Central memory CD4-positive, alpha-beta T cell (primary cell): ENCODE measurements around the gene RNF138.
A peak's percentile ranks its signal among the peaks of the same experiment; 100 is the strongest.
"Not testable (repeated sequence)": the region's sequence is repeated elsewhere in the genome, so short reads cannot be mapped to it uniquely, and the experiment has no call there.

Experiments used
- DNase-seq: peaks from one replicate; pipeline ENCODE4 v3.0.0; 2022

Gene RNF138

GRCh38 chr18:32095900-32096229 is 4.2 kb downstream of the RNF138 start:
- DNase-seq, result no peak

GRCh38 chr18:32096946-32097345 is 5.3 kb downstream of the RNF138 start:
- DNase-seq, result peak; percentile 19

GRCh38 chr18:32104516-32104915 is 12.8 kb downstream of the RNF138 start:
- no peak for DNase-seq

- DNase-seq, result no peak
Measured at GRCh38 chr18:32110005-32110404, 18.3 kb downstream of the RNF138 start.

GRCh38 chr18:32111706-32112105 is 20.0 kb downstream of the RNF138 start:
- no peak for DNase-seq

GRCh38 chr18:32112826-32113225 is 21.2 kb downstream of the RNF138 start:
- DNase-seq, result no peak

- no peak for DNase-seq
Measured at GRCh38 chr18:32114293-32114942, 22.7 kb downstream of the RNF138 start.

- no peak for DNase-seq
Measured at GRCh38 chr18:32122039-32122438, 30.4 kb downstream of the RNF138 start.

GRCh38 chr18:32126538-32126937 is 34.9 kb downstream of the RNF138 start:
- no peak for DNase-seq

- DNase-seq, result no peak
Measured at GRCh38 chr18:32135625-32136024, 44.0 kb downstream of the RNF138 start.

GRCh38 chr18:32138332-32138982 is 46.8 kb downstream of the RNF138 start:
- DNase-seq, result no peak

GRCh38 chr18:32139835-32140283 is 48.2 kb downstream of the RNF138 start:
- DNase-seq, result no peak

GRCh38 chr18:32148185-32148870 is 56.7 kb downstream of the RNF138 start:
- DNase-seq, result no peak

- DNase-seq, result no peak
Measured at GRCh38 chr18:32152705-32153448, 61.2 kb downstream of the RNF138 start.

GRCh38 chr18:32156855-32157254 is 65.2 kb downstream of the RNF138 start:
- no peak for DNase-seq

GRCh38 chr18:32157580-32157979 is 65.9 kb downstream of the RNF138 start:
- DNase-seq, result no peak

- peak; percentile 64 for DNase-seq
Measured at GRCh38 chr18:32158108-32158624, 66.5 kb downstream of the RNF138 start.

- DNase-seq, result not testable (repeated sequence)
Measured at GRCh38 chr18:32158631-32159030, 67.0 kb downstream of the RNF138 start.

- DNase-seq, result no peak
Measured at GRCh38 chr18:32160547-32160946, 68.9 kb downstream of the RNF138 start.

GRCh38 chr18:32167980-32168730 is 76.5 kb downstream of the RNF138 start:
- DNase-seq, result no peak

- DNase-seq, result no peak
Measured at GRCh38 chr18:32173654-32174053, 82.0 kb downstream of the RNF138 start.

GRCh38 chr18:32174719-32175118 is 83.0 kb downstream of the RNF138 start:
- DNase-seq, result no peak
